ENCODE results near the gene NRG3. TPM values are rescaled to one million over a fixed set of nuclear protein-coding genes. Genes with fewer than 3 reads are reported as not detected.

The NRG3 gene
- total and polyA plus RNA-seq, 2 of the 4 experiments (the other 2 are of a cell fraction), result not detected

- Histone ChIP-seq H3K27me3 (ENCODE audit: control insufficient read depth, insufficient read depth, low read length) (no peaks in the 10 kb centered on the region), H4K8ac (ENCODE audit: low read depth in 2 of 2, low read length in 2 of 2) (no peak overlapping the region), H3K56ac (ENCODE audit: extremely low read depth, insufficient read depth, low read length) (no peak overlapping the region), H3K14ac (replicated peaks; ENCODE audit: low read depth, low read length) (no peak overlapping the region), H2AFZ (replicated peaks; ENCODE audit: low read length, poor library complexity) (no peak overlapping the region), H3K4me2 (ENCODE audit: low read depth, low read length) (no peak overlapping the region), H3K27ac (ENCODE audit: insufficient read depth, low read length) (no peak overlapping the region), H2BK120ac (ENCODE audit: low read depth, low read length) (no peak overlapping the region), H2BK20ac (ENCODE audit: low read depth, low read length) (no peak overlapping the region), H3K9ac (ENCODE audit: low read depth, low read length) (no peak overlapping the region), H2AK9ac (replicated peaks; ENCODE audit: low read depth, low read length, poor library complexity) (no peak overlapping the region), H3K9me1 (ENCODE audit: insufficient read depth, low read length) (no peaks in the 10 kb centered on the region), H2AK5ac (ENCODE audit: low read depth, low read length) (no peak overlapping the region), H3K9me3 (ENCODE audit: control insufficient read depth, insufficient read depth, low read length) (peaks cover 5% of the 10 kb centered on the region), H3K79me1 (ENCODE audit: low read depth in 1 of 2, low read length in 2 of 2) (no peaks in the 10 kb centered on the region), H2BK15ac (ENCODE audit: low read depth, low read length) (no peak overlapping the region), H3K36me3 (ENCODE audit: control insufficient read depth, insufficient read depth, low read length) (no peaks in the 10 kb centered on the region), H3K18ac (ENCODE audit: low read depth, low read length) (no peak overlapping the region), H3K23ac (ENCODE audit: low read depth, low read length) (no peak overlapping the region), H3K4ac (ENCODE audit: low read depth, low read length) (no peak overlapping the region), H4K20me1 (ENCODE audit: insufficient read depth, low read length) (no peaks in the 10 kb centered on the region), H4K91ac (ENCODE audit: insufficient read depth, low read depth, low read length) (no peak overlapping the region), H3K4me3 (ENCODE audit: insufficient read depth, low read depth, low read length) (no peak overlapping the region), H4K5ac (ENCODE audit: low read depth, low read length) (no peak overlapping the region), H3K4me1 (ENCODE audit: control insufficient read depth, insufficient read depth, low read length) (no peaks in the 10 kb centered on the region), H2BK5ac (ENCODE audit: low read depth, low read length, poor library complexity, severe bottlenecking) (no peak overlapping the region)
- intact Hi-C loops (cut with micrococcal nuclease), result no loop called here
- ChIA-PET CTCF (no interaction called here), POLR2A (ENCODE audit: unreplicated experiment) (no interaction called here)
- ATAC-seq (ENCODE audit: low read depth), result no peak
- dilution Hi-C loops (cut with HindIII; ENCODE audit: low sequenced_read_pairs, unreplicated experiment), result no loop called here
- no peak for DNase-seq
- no CpG with 5 or more reads among the region's 2 CpGs for WGBS, 2 experiments (ENCODE audit: extremely low coverage in 2 of 2, insufficient read length in 1 of 2)
- in situ Hi-C loops (cut with MboI; ENCODE audit: low sequenced_read_pairs), result no loop called here
- BruUV-seq (replicated peaks), result no TSS peak
- TF ChIP-seq POLR2A (IDR thresholded peaks at IDR 0.05; ENCODE audit: low read depth, low read length) (no peak), RAD21 (IDR thresholded peaks at IDR 0.05; ENCODE audit: low read length) (no peak)
Measured at GRCh38 chr10:81915504-81915897, 40.5 kb downstream of the NRG3 start.

Data from IMR-90 (cell line).